GM12892 (cell line): ENCODE measurements around the gene EPHA1.

Experiments used
- POLR2A ChIP-seq: IDR thresholded peaks from 2 replicates; pipeline ENCODE4 v1.6.1; 2011; ENCODE audit warnings: low read depth, low read length, control low read depth
- POLR2AphosphoS5 ChIP-seq: IDR thresholded peaks from 2 replicates; pipeline ENCODE4 v1.6.1; 2011; ENCODE audit warnings: low read depth, low read length, control low read depth

DNA sequence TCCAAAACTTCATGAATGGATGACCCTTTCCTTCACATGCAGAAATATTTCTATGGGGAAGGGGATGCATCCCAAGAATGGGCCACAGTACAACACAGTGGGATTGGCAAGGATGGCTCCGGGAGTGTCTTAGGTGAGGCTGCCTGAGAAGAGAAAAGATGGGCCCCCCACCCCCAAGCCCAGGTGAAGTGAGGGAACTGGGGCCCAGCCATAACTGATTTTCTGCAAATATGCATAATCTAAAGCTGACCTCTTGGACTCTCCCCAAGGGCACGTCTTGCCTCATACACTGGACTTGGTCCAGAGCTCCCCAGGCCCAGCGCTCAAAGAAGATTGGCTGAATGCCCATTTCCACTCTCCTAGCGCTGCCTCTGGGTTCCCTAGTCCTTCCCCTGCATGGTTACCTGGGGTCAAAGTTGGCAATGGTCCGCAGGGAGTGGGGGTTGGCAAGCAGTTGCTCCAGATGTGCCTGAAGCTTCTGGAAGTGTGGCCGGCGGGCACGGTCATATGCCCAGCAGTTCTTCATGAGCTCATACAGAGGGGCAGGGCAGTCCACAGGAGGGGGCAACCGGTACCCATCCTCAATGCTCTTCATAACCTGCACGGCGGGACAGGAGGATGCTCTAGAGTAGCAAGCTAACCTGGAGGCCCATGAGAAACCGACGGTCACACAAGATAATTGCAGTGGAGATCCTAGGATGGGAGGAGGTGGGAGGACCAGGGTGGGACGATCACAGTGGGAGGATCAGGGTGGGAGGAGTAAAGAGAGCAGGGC lies 15.2 kb downstream of the EPHA1 start:
- TF ChIP-seq POLR2A (no peak), POLR2AphosphoS5 (no peak)
